Measurements from ENCODE around the gene C16orf92.

C16orf92 gene

GRCh38 chr16:30060346-30060745 is 37.3 kb downstream of the C16orf92 start:
- no peak overlapping the region for H3K4me3 ChIP-seq (ENCODE audit: low read depth, low read length, poor library complexity, severe bottlenecking)
- no peaks in the 10 kb centered on the region for H3K27me3 ChIP-seq (ENCODE audit: insufficient read depth, low read length)
- no peak overlapping the region for H3K27ac ChIP-seq (ENCODE audit: low read depth, low read length, poor library complexity, severe bottlenecking)
- no peaks in the 10 kb centered on the region for H3K9me3 ChIP-seq (ENCODE audit: low read length)
- H3F3A ChIP-seq (ENCODE audit: insufficient read depth, low read length): no peaks in the 10 kb centered on the region
- no peaks in the 10 kb centered on the region for H4K20me1 ChIP-seq (ENCODE audit: insufficient read depth, low read length)
- TF ChIP-seq, protein P1, sequence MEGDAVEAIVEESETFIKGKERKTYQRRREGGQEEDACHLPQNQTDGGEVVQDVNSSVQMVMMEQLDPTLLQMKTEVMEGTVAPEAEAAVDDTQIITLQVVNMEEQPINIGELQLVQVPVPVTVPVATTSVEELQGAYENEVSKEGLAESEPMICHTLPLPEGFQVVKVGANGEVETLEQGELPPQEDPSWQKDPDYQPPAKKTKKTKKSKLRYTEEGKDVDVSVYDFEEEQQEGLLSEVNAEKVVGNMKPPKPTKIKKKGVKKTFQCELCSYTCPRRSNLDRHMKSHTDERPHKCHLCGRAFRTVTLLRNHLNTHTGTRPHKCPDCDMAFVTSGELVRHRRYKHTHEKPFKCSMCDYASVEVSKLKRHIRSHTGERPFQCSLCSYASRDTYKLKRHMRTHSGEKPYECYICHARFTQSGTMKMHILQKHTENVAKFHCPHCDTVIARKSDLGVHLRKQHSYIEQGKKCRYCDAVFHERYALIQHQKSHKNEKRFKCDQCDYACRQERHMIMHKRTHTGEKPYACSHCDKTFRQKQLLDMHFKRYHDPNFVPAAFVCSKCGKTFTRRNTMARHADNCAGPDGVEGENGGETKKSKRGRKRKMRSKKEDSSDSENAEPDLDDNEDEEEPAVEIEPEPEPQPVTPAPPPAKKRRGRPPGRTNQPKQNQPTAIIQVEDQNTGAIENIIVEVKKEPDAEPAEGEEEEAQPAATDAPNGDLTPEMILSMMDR (IDR thresholded peaks at IDR 0.05; ENCODE audit: low read length): no peak
- no peak for TF ChIP-seq EZH2 (IDR thresholded peaks at IDR 0.05; ENCODE audit: borderline replicate concordance, low read length)
- H3K9ac ChIP-seq (ENCODE audit: low read length): no peak overlapping the region
- H3K9me2 ChIP-seq (ENCODE audit: low read depth, low read length): no peaks in the 10 kb centered on the region
- peaks cover 15% of the 10 kb centered on the region for H3K4me1 ChIP-seq (ENCODE audit: insufficient read depth, low read length, severe bottlenecking)
- H3K36me3 ChIP-seq (ENCODE audit: insufficient read depth, low read length): no peaks in the 10 kb centered on the region
- no peak overlapping the region for H2AFZ ChIP-seq (ENCODE audit: low read length)
- no peak overlapping the region for H3K4me2 ChIP-seq (ENCODE audit: low read length)
- no peaks in the 10 kb centered on the region; the same call in 1 of the 2 replicates for H3K79me2 ChIP-seq (ENCODE audit: insufficient read depth, low read length)

DNA sequence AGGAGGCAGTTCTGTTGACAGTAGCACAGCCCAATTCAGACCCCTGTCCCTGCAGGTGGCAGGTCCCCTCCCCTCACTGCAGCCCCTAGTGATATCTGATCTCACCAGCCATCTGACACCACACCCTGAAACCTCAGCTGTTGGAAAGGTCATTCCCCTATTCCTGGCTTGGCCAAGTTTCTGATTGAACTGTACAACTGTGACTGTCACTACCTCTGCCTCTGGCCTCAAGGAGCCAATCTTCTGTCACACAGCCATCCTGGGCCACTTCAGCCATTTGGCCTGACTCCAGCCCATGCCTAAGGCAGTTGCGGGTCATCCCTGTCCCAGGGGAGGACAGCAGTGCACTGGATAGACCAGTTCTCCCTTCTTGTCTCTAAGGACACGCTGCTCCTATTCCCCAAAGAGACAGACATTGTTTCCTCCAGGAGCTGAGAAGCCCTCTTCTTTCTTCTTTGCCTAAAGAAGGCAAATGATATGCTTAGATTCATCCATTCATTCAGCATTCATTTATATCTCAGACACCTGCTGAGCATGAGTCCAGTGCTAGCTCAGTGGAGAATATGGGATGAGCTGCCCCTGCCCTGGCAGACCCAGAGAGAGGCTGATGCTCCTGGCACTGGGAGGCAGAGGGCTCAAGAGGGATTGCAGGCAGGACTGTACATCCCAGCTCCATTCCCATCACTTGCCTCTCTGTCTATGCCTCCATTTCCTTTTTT is 38.0 kb downstream of the C16orf92 start:
- Histone ChIP-seq H3K36me3 (ENCODE audit: insufficient read depth, low read length) (peaks cover 4% of the 10 kb centered on the region), H3K79me2 (ENCODE audit: insufficient read depth, low read length) (peaks cover 4% of the 10 kb centered on the region; the same call in 1 of the 2 replicates), H3K9ac (ENCODE audit: low read length) (no peak overlapping the region), H3F3A (ENCODE audit: insufficient read depth, low read length) (no peaks in the 10 kb centered on the region), H3K9me2 (ENCODE audit: low read depth, low read length) (no peaks in the 10 kb centered on the region), H3K9me3 (ENCODE audit: low read length) (no peaks in the 10 kb centered on the region), H3K4me2 (ENCODE audit: low read length) (no peak overlapping the region), H2AFZ (ENCODE audit: low read length) (no peak overlapping the region), H3K27ac (ENCODE audit: low read depth, low read length, poor library complexity, severe bottlenecking) (no peak overlapping the region), H3K4me3 (ENCODE audit: low read depth, low read length, poor library complexity, severe bottlenecking) (no peak overlapping the region), H4K20me1 (ENCODE audit: insufficient read depth, low read length) (no peaks in the 10 kb centered on the region), H3K27me3 (ENCODE audit: insufficient read depth, low read length) (no peaks in the 10 kb centered on the region), H3K4me1 (ENCODE audit: insufficient read depth, low read length, severe bottlenecking) (peaks cover 15% of the 10 kb centered on the region)
- TF ChIP-seq, protein P1 (IDR thresholded peaks at IDR 0.05; ENCODE audit: low read length): no peak
- TF ChIP-seq EZH2 (IDR thresholded peaks at IDR 0.05; ENCODE audit: borderline replicate concordance, low read length): no peak

- Histone ChIP-seq H3K36me3 (ENCODE audit: insufficient read depth, low read length) (peaks cover 26% of the 10 kb centered on the region), H2AFZ (ENCODE audit: low read length) (no peak overlapping the region), H3K4me2 (ENCODE audit: low read length) (peak overlapping the region; percentile 82), H3K9me3 (ENCODE audit: low read length) (no peaks in the 10 kb centered on the region), H3K4me3 (ENCODE audit: low read depth, low read length, poor library complexity, severe bottlenecking) (peak overlapping the region; percentile 78), H3K4me1 (ENCODE audit: insufficient read depth, low read length, severe bottlenecking) (peaks cover 33% of the 10 kb centered on the region), H3K79me2 (ENCODE audit: insufficient read depth, low read length) (peaks cover 13% of the 10 kb centered on the region), H3K27me3 (ENCODE audit: insufficient read depth, low read length) (no peaks in the 10 kb centered on the region), H3F3A (ENCODE audit: insufficient read depth, low read length) (no peaks in the 10 kb centered on the region), H3K9ac (ENCODE audit: low read length) (peak overlapping the region; percentile 94), H3K27ac (ENCODE audit: low read depth, low read length, poor library complexity, severe bottlenecking) (peak overlapping the region; percentile 90), H4K20me1 (ENCODE audit: insufficient read depth, low read length) (no peaks in the 10 kb centered on the region), H3K9me2 (ENCODE audit: low read depth, low read length) (no peaks in the 10 kb centered on the region)
- TF ChIP-seq, protein P1 (IDR thresholded peaks at IDR 0.05; ENCODE audit: low read length): no peak
- no peak for TF ChIP-seq EZH2 (IDR thresholded peaks at IDR 0.05; ENCODE audit: borderline replicate concordance, low read length)
Observed at GRCh38 chr16:30063278-30063892, 40.4 kb downstream of the C16orf92 start.
